NCI-H460 (cell line): ENCODE measurements around the gene ZNF24. TPM values are rescaled to one million over a fixed set of nuclear protein-coding genes. Genes with fewer than 3 reads are reported as not detected.

Experiments used
- DNase-seq: peaks from one replicate; pipeline ENCODE4 v3.0.0-alpha.2; 2016; ENCODE audit warnings: low read depth; ENCODE audit errors: extremely low read depth
- total RNA-seq: library from RNA; depleted of rRNA; stranded (reverse); fragments of >200 nt; shearing (Covaris generic); gene quantifications from 2 replicates; pipeline ENCODE4 v1.2.3, GENCODE V29; 2014

The ZNF24 gene
- total RNA-seq, 1 experiment from 2014 or later: 32.9 TPM

DNA sequence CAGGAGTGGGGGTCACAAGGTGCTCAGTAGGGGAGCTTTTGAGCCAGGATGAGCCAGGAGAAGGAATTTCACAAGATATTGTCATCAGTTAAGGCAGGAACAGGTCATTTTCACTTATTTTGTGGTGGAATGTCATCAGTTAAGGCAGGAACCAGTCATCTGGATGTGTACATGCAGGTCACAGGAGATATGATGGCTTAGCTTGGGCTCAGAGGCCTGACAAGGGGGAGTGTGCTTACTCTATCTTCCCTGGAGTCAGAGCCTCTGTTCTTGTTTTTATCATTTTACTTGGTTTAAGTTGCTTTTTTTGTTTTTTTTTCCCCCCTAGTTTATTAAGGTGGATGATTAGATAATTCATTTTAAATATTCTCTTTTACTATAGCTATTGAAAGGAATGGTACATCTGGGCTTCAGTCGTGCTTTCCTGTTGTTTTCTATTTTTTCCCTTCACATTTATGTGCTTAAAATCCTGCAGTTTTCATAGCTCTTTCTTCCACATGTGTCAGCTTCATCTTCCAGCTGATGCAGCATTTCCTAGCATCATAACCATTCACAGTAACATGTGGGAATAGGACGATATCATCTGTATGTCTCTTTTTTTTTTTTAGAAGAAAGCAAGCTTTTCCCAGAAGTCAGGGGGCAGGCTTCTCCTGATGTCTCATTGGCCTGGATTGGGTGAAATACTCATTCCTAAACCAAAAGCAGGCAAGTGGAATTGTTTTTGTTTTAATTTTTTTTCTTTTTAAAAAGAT is 17.5 kb upstream of the ZNF24 start:
- no peak for DNase-seq

DNA sequence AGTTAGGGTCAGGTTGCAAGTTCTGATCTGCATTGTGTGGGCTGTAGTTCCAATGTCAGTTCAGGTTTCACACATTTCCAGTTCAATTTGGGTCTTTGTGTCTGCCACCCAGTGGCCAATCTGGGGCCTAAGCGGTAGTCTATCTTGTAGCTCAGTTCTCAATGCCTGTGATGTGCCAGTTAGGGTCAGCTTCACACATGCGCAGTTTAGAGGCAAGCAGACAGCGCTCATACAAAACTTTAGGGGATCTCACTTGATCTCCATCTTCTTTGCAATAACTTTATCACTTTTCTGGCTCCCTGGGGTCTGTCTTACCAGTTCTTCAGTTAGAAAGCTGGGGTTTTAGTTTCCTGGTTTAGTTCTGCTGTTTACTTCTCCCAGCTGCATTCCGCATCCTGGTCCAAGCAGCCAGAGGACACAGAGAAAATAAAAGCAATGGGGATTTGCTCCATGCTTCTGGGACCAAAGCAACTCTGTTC is 11.0 kb upstream of the ZNF24 start:
- peak; percentile 33 for DNase-seq

DNA sequence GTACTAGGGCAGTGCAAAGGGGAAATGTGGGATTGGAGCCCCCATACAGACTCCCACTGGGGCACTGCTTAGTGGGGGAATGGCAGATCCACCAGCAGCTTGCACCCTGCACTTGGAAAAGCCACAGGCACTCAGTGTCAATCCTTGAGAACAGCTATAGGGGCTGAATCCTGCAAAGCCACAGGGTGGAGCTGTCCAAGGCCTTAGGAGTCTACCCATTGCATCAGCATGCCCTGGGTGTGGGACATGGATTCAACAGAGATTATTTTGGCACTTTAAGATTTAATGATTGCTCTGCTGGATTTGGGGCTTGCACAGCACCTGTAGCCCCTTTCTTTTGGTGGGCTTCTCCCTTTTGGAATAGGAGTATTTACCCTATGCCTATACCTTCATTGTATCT is 8.6 kb upstream of the ZNF24 start:
- no peak for DNase-seq

DNA sequence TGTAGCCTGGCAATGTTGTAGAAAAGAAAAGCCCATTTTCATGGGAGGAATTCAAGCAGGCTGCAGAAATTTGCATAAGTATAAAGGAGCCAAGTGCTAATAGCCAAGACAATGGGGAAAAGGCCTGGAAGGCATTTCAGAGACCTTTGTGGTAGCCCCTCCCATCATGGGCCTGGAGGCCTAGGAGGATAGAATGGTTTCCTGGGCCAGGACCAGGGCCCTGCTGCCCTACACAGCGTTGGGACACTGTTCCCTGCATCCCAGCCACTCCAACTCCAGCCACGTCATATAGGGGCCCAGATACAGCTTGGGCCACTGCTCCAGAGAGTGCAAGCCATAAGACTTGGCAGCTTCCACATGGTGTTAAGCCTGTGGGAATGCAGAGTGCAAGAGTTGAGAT is 8.1 kb upstream of the ZNF24 start:
- DNase-seq: no peak

DNA sequence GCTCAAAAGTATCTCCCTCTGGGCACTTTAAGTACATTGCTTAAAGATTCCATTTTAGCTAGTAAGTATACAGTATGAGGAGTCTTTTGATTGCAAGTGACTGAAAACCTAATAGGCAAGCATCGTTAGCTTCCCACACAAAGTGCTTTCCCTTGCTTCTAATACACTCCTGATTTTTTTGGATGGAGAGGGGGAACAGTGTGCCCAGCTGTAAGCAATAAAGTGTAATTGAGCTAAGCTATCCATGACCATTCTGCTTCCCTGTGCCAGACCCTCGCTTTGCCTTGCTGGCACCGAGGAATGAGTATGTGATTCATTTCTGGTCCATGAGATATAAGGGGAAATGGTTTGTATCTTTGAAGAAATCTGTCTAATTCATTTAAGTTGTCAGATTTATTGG is 3.8 kb upstream of the ZNF24 start:
- no peak for DNase-seq

DNA sequence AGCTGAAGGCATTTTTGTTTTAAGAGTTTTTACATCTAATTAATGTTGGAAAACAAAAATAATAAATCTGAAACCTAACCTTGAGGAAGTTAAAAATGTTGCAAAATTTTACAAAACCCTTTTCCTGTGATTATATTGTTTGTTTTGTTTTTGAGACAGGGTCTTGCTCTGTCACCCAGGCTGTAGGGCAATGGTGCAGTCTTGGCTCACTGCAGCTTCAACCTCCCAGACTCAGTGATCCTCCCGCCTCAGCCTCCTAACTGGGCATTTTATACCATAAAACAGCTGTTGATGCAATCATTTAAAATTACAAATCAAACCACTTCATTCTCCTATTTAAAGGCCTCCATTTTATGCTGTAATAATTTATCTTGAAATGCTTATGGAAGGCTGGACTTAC is 1.7 kb upstream of the ZNF24 start:
- no peak for DNase-seq

DNA sequence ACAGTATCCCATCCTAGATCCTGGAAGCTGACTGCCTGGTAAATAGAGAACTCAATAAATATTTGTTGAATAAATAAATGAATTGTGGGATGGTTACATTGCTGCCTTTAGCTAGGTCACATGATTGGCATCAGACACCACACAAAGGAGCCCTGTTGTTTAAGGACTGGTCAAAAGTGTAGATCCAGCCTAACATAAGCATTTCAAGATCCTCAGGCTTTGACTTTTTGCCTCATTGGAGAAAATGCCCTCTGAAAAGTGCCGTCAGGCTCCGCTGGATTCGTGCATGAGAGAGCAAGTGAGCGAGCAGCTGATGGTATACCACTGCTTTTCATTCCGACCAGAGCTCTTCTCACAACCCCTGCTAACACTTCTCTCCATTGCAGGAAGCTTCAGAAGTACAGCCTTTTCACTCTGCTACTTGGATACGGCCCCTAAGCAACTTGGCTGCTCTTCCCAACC is 1.3 kb upstream of the ZNF24 start:
- DNase-seq: no peak

DNA sequence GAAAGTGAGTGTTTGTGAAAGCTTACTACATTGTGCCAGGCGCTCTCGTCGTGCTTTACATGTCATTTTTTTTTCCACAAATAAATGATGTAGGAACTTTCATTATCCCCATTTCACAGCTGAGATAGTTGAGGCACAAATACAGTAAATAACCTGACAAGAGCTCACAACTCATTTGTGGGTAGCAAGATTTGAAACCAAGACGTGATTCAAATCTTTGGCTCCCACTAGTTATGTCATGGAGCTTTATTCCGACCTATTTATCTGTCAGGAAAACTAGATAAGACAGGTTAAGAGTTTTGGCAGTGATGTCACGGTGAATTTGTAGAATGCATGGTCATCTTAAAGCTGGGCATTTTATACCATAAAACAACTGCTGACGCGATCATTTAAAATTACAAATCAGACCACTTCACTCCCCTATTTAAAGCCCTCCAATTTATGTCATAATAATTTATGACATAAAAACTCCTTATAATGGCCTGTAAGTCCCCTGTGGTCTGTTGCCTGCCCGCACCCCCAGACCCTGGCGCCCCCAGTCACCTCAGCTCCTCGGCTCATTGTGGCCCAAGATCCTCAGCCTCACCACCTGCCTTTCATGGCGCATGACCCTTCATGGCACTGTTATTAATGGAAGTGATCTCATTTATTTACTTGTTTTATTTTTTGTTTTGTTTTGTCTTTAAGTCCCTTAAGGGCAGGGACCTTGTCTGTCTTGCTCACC is 678 bp upstream of the ZNF24 start:
- no peak for DNase-seq

DNA sequence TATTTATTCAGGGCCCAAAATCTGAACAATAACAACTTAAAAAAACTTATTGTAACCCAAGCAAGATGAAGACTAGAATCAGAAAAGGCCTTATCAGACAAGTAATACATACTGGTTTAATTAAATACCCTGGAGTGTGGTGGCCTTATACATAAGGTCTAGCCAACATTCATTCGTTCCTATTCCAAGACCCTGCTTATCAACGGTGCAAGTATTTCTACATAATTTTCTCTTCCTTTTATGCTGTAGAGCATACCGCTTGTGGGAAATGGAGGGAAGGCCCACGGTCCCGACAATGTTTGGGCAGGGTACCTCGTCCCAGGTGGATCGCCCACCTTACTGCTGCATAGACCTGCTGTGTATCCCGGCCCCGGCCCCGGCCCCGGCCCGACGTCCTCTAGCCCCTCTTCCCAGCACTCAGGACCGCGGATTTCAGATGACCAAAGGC is 708 bp downstream of the ZNF24 start:
- DNase-seq: no peak

DNA sequence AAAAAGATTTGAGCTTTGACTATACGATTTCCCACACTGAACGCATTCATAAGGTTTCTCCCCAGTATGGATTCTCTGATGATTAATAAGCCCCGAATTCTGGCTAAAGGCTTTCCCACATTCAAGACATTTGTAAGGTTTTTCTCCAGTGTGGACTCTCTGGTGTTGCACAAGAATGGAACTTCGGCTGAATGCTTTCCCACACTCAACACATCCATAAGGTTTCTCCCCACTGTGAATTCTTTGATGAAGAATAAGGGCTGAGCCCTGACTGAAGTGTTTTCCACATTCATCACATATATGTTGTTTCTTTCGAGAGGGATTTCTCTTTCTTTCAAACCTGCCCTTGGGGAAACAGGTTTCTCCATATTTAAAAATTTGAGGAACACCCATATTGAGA is 6.9 kb downstream of the ZNF24 start:
- no peak for DNase-seq

DNA sequence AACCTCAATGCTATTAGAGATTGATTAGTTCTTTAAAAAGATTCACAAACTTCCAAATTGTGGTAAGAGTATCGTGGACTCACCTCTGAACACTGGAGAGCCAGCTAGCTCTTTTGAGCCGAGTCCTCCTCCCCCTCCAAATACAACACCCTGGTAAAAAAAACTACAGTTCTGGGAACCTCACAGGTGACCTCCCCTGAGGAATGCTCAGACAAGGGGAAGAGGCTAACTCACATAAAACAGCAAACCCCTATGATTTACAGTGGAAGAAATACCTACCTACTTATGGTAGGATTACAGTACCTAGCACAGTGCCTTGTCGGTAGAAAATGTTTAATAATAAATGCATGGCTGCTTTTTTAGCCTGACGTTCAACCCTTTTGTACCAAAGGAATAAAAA is 8.4 kb downstream of the ZNF24 start:
- no peak for DNase-seq

DNA sequence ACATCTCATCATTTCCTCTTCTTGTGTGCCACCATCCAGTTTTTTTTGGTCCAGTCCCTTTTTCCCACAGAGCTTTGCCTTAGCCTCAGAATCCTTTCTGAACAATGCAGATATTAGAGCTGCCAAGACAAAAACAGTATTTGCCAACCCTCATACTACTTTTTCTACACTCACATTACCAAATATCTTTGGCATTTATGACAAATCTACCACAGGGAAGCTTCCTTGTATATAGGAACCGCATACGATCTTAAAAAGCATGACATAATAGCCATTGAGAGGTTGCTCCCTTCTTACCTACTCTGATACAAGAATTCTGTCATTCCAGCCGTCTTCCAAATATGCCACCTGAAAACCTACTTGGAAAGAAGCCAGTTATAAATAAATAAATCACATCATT is 9.4 kb downstream of the ZNF24 start:
- DNase-seq: no peak

DNA sequence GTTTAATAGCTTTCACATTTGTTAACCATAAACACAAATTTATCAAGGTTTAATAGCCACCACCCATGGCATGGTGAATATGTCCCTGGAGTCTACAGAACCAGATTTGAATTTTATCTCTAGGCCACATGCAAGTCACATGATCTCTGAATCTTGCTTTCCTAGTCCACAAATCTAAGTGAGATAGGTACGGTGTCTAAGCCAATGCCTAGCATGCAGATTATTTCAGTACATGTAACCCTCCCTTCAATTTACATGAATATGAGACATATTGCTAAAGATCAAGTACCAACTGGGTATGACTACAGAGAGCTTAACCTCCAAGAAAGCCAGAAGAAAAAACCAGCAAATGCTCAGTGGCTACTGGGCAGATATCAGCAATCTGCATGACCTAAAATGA is 10.0 kb downstream of the ZNF24 start:
- DNase-seq: no peak

DNA sequence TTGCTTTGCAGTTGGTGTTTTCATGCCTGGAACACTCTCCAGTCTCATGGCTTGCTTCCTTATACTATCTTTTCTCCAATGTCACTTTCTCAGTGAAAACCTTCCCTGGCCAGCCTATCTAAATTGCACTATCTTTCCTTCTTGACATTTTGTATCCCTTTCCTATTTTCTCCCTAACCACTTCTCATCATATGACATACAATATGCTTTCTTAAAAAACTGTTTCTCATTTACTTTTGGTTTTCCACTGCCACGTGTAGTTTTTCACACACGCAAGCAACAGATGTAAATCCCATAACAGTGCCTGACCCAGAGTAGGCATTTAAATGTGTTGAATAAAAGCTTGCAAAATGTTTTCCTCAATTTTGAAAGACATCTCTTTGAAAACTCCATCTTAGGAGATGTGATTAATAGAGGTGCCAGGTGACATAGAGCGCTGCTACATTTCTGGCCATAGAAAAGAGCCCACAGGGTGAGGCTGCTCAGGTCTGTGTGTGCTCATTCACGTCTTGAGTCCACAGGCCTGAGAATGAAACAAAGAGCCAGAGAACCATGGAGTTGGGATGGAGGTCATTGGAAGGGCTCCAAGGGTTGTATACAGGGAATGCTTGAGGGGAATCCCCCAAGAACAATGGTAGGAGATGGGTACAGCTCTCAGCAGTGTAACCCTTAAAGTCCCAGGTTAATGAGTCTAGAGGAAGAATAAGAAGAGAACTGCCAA is 12.7 kb downstream of the ZNF24 start:
- no peak for DNase-seq

DNA sequence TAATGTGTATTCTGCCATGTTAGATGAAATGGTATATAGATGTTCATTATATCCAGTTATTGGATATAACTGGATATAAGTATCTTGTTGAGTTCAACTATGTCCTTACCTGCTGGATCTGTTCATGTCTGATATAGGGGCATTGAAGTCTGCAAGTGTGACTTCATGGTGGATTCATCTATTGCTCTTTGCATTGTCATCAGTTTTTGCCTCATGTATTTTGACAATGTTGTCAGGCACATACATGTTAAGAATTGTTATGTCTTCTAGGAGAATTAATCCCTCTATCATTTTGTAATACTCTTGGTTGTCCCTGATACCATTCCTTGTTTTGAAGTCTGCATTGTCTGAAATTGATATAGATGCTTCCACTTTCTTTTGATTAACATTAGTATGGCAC is 15.4 kb downstream of the ZNF24 start:
- no peak for DNase-seq

DNA sequence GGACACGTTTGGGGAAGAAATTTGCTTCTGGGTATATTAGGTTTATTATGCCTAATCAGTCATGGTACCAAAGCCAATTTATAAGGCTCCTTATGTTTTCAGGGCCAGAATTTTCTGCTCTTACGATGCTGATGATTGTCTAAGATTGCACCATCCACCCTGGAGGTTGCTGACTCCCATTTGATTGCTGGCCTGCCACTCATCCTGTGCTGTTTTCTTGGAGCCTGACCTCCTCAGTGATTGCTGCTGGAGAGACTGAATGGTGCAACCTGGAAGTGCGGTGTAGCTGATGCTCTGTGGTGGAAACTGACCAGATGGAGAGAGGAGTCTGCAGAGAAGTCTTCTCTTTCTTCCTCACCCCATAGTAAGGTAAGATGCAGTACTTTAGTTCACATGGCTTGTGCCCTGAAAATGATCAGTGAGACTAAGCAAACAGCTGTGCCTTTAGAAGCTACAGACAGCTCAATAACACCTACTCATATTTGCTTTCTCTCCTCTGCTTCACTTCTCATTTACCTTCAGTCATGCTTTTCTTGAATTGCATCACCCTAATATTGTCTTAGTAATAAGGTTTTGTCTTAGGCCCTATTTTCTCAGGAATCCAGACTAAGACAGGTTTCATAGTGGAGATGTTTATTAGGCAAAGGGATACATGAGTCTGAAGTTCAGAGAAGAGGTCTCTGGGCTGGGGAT is 17.4 kb downstream of the ZNF24 start:
- no peak for DNase-seq

DNA sequence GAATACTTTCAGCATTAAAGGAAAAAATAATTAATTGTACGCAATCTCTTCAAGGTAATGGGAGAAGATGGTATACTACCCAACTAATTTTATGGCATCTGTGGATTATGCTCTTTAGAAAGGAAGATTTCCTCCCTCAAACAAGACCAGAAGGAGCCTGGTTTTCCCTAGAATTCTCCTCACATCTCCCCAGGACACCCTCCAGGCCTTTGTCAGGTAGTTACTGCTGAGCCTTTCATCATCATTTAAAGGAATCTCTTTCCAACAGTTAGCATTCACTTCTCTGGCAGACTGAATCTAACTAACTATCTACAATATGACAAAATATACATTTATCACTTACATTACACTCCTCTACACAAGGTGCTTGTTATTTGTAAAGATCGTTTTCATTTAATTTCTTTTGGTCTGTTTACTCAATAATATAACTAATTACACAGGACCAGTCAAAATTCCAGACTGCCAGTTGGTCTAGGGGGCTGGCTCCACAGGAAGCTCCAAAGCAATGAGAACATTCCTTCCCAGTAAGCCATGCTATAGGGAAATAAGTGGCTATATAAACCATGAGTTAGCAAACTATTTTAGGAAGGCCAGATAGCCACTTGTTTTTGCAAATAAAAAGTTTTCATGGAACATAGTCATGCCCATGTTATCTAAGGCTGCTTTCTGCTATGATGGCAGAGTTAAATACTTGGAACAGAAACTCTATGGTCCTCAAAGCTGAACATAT is 19.1 kb downstream of the ZNF24 start:
- no peak for DNase-seq

DNA sequence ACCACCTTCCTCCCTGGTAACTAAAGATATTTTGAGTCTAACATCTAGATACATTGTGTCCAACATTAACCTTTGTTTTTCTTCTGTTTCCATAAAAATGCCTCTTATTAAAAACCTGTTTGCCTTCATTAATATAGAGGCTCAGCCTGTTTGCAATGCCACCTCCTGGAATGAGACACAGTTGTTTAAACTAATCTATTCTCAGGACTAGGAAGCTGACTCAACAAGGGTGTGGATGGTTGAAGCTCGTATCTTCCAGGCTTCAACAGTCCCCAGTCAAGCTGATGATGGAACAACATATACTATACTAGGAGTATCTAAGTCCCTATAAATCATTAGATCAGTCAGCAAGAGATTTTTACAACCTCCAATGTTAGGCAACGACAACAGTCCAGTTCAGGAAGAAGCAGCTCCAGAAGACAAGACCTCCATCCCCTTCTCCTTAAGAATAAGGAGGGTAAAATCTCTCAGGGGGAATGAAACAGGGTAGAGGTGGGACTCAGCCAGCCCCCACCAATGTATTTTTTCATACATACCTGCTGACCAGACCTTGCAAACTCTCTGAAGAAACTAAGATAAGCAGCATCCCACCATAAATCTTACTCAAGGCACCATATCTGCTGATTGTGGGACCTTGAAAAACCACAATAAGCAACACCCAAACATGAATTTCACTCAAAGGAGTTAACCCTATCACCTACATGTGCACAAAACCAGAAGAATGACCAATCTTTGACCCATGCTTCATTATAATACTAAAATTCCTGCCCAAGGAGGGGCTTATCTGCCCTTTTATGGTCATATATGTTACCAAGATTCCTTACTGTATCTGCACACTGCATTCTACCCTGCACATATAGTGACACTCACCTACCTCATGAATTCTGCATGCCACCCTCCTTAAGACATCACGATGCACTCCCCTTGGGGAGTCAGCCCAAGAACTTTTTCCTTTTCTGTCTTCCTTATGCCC is 21.4 kb downstream of the ZNF24 start:
- DNase-seq: no peak

DNA sequence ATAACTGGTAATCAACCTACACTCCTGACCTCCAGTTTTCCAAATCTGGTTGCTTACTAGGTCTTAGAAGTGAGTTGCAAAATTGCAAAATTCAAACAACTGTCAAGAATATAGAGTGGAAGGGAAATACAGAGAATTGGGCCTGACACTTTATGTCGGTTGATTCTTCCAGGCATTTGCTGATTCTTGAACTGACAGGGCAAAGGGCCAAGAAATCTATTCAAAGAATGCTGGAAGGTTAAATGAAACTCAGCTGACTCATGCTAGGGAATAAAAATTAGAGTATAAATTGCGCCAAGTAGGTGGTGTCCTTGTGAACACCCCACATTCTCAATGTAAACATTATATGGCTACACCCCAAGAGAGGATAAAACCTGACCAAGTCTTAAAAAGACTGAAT is 32.7 kb downstream of the ZNF24 start:
- no peak for DNase-seq
